HG02884 (cell line): ENCODE results near the gene EGLN2.
"Not testable (repeated sequence)": the region's sequence is repeated elsewhere in the genome, so short reads cannot be mapped to it uniquely, and the experiment has no call there.

Source experiments
- ATAC-seq: cut with Tn5 transposase; IDR thresholded peaks from one replicate; pipeline ENCODE4 v1.9.1; 2021; ENCODE audit warnings: mild to moderate bottlenecking, moderate library complexity; ENCODE audit not compliant: unreplicated experiment

EGLN2 gene

DNA sequence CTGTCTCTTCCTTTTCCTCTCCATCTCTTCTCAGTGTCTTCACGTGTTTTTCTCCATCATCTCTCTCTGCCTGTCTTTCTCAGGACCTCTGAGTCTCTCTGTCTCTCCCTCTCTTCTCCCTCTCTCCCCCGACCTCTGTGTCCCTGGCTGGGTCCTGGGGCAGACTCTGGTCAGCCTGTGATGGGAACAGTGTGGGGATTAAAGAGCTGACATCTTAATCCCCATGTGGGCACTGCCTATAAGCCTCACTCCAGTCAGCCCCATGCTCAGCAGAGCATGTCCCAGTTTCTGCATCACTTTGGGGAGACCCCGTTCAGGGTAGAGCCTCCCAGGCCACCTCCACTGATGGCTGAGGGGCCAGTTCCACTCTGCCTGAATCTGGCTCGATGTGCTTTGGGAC is 16.2 kb downstream of the EGLN2 start:
- no peak for ATAC-seq

DNA sequence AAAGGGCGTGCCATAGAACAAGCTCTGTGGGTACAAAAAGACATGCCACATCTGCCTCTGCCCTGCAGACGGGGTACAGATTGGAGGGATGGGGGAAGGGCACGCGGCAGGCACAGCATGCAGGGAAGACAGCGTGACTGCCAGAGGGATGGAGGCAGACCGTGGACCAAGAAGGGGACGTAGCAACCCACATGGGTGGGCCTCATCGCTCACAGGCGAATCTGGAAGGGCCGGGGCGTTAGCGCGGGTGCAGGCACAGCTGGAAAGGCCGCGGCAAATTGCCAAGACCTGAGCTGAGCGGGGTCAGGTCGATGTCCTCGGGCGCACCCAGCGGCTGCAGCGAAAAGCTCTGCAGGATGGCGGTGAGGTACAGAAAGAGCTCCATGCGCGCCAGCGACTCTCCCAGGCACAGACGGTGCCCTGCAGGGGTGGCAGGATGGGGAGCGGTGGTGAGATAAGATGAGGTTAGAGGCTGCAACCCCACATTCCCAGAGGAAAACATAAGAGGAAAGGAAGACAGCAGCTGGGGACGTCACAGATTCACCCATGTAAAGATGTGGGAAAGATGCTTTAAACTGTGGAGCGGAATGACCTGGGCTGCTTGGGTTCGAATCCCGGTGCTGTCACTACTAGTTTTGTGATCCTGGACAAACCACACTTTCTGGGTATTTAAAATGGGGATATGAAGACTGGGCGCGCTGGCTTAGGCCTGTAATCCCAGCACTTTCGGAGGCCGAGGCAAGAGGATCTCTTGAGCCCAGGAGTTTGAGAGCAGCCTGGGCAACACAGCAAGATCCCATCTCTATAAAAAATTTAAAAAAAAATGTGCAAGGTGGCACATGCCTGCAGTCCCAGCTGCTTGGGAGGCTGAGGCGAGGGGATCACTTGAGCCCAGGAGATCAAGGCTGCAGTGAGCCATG is 19.7 kb downstream of the EGLN2 start:
- not testable (repeated sequence) for ATAC-seq

DNA sequence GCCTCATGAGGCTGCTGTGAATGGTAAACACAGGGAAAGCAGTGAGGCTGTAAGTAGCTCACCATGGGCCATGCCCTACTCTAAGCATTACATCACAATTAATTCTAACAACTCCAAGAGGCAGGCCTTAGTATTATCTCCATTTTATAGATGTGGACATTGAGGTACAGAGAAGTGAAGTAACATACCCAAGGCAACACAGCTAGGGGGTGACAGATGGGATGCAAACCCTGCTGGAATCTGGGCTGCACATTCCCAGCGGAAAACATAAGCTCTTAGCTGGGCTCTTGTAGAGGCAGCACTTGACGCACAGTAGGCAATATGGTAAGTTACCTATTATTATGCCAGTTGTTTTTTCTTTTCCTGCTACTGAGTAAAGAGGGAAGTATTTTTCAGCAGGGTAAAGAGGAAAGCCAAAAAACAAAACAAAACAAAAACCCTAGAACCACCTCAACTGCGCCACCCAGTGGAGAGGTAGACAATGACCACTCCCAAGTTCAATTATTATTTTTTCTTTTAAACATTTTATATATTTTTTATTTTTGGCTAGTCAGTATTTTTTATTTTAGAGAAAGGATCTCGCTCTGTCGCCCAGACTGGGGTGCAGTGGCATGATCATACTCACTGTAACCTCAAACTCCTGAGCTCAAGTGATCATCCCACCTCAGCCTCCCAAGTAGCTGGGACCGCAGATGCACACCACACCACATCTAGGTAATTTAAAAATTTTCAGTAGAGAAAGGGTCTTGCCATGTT is 20.7 kb downstream of the EGLN2 start:
- not testable (repeated sequence) for ATAC-seq

DNA sequence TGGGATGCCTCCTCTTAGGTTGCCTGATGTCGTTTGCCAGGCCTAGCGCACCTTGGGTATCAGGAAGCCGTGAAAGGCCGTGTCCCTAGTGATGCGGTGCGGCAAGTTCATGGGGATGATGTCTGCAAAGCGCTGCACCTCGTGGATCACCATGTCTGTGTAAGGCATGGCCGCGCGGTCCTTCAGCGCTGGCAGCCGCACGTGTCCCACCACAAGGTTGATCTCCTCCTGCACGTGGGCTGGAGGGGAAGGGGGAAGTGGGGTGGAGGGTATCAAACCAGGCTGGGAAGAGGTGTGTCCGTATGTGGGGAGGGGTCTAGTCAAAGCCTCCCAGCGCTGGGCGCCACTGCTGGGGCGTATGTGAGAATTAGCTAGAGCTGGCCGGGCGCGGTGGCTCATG is 23.2 kb downstream of the EGLN2 start:
- ATAC-seq, result no peak

DNA sequence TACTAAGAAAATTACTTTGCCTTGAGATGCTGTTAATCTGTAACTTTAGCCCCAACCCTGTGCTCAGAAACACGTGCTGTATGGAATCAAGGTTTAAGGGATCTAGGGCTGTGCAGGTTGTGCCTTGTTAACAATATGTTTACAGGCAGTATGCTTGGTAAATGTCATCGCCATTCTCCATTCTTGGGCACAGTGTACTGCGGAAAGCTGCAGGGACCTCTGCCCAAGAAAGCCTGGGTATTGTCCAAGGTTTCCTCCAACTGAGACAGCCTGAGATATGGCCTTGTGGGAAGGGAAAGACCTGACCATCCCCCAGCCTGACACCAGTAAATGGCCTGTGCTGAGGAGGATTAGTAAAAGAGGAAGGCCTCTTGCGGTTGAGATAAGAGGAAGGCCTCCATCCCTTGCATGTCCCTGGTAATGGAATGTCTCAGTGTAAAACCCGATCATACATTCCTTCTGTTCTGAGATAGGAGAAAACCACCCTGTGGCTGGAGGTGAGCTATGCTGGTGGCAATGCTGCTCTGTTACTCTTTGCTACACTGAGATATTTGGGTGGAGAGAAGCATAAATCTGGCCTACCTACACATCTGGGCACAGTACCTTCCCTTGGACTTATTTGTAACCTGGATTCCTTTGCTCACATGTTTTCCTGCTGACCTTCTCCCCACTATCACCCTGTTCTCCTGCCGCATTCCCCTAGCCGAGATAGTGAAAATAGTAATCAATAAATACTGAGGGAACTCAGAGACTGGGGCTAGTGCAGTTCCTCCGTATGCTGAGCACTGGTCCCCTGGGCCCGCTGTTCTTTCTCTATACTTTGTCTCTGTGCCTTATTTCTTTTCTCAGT is 23.9 kb downstream of the EGLN2 start:
- not testable (repeated sequence) for ATAC-seq

DNA sequence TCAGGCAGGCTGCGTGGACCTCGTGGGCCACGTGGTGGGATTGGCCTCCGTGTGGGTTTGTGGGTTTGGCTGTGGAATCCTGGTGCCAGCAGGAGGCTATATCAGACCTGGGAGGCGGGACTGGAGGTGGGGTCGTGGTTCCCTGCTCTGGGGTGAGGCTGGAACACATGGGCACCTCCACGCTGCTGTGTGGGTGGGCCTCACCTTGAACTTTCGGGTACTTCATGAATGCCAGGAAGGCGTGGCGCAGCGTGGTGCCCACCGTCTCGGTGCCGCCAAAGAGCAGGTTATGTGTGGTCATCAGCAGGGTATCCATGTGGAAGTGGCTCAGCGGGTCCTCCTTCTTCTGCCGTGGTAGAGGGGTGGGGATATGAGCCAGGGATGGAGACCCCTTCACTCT is 25.9 kb downstream of the EGLN2 start:
- ATAC-seq, result not testable (repeated sequence)

DNA sequence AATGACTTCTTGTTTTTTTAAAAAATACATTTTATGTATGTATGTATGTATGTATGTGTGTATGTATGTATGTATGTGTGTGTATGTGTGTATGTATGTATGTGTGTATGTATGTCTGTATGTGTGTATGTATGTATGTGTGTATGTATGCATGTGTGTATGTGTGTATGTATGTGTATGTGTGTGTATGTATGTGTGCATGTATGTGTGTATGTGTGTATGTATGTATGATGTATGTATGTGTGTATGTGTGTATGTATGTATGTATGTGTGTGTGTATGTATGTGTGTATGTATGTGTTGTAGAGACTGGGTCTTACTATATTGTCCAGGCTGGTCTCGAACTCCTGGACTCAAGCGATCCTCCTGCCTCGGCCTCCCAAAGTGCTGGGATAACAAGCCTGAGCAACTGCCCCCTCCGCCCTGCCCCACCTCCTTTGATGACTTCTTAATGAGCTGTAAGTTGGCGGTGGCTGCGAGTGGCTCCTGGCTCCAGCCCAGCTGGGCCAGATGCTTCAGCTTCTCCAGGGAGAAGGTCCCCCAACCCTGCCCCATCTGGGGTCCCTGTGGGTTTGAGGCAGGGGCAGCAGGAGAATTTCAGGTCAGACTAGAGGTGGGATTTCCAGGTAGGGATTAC is 26.6 kb downstream of the EGLN2 start:
- ATAC-seq, result not testable (repeated sequence)

DNA sequence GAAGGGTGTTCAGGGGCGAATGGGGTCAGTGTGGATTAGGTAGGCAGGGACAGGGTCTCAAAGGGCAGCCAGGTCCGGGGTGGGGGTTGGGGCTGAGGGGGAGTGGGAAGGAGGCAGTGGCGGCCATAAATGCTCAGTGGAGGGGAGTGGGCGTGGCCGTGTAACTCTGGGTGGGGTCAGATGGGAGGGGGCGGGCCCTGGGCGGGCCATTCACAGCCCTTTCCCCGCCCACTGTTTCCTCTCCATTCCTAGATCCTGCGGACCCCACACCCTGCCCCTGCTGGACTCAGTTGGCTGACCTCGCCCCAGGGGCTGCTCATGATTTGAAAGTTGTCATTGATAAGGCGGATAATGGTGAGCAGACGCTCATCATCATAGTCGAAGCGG is 27.3 kb downstream of the EGLN2 start:
- ATAC-seq, result not testable (repeated sequence)

DNA sequence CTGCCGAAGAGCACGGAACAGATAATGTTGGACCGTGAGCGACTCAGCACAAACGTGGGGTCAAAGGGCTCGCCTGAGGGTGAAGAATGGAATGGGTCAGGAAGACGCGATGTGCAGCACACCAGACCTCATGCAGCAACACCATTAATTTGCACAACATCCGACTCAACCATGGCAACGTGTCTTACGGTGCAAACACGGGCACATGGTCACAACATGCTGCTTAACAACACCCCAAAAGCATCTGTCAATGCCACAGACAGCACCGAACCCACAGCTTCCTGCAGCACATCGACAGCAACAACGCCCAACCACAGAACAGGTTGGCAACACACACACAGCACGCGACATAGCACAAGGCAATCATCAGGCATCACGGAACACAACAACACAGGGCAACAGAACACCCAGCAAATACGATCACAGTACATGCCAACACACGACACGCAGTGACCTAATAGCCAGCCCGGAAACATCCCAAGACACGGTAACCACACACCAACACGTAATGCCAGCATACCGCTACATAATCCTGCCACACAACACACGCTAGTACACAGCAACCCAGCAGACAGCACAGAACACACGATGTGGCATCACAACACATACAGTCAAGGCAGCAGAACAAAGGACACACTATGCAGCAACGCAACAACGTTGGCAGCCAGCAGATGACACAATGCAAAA is 27.9 kb downstream of the EGLN2 start:
- not testable (repeated sequence) for ATAC-seq

DNA sequence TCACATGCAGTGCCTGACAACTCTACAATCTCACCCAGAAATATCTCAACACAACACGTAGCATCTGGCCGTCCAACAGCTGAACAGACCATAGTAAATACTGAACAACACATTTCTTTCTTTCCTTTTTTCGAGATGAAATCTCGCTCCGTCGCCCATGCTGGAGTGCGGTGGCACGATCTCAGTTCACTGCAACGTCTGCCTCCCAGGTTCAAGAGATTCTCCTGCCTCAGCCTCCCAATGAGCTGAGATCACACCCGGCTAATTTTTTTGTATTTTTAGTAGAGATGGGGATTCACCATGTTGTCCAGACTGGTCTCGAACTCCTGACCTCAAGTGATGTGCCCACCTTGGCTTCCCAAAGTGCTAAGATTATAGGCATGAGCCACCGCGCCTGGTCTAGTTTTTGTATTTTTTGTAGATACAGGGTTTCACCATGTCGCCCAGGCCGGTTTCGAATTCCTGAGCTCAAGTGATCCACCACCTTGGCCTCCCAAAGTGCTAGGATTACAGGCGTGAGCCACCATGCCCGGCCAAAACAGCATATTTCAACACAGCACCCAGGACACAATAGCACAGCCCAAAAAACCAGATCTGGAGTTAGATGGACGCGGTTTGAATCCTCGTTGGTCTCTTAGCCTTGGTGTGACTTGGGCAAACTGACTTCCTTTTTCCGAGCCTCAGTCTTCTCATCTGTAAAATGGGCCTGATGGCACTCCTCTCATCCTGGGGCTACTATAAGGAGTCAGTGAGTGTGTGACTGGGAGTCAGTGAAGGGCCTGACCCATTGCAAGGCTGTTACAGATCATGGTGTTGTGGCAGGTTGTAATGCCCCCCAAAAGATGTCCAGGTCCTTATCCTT is 28.6 kb downstream of the EGLN2 start:
- no peak for ATAC-seq

DNA sequence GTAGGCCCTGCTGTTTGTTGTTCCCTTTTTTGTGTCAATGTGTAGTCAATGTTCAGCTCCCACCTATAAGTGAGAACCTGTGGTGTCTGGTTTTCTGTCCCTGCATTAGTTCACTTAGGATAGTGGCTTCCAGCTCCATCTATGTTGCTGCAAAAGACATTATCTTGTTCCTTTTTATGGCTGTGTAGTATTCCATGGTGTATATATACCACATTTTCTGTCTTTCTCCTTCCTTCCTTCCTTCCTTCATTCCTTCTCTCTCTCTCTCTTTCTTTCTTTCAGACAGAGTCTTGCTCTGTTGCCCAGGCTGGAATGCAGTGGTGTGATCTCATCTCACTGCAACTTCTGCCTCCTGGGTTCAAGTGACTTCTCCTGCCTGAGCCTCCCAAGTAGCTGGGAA is 30.2 kb downstream of the EGLN2 start:
- ATAC-seq, result no peak

DNA sequence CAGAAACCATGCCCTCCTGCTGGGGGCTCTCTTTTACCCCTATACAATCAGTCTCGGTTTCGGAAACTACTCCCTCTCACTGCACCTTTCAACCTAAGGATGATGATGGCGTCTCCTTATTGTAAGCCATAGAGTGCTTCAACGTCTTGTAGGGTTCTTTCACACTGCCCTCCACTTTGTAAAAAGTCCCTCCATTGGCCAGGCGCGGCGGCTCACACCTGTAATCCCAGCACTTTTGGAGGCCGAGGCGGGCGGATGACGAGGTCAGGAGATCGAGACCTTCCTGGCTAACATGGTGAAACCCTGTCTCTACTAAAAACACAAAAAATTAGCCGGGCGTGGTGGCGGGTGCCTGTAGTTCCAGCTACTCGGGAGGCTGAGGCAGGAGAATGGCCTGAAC is 31.8 kb downstream of the EGLN2 start:
- not testable (repeated sequence) for ATAC-seq

DNA sequence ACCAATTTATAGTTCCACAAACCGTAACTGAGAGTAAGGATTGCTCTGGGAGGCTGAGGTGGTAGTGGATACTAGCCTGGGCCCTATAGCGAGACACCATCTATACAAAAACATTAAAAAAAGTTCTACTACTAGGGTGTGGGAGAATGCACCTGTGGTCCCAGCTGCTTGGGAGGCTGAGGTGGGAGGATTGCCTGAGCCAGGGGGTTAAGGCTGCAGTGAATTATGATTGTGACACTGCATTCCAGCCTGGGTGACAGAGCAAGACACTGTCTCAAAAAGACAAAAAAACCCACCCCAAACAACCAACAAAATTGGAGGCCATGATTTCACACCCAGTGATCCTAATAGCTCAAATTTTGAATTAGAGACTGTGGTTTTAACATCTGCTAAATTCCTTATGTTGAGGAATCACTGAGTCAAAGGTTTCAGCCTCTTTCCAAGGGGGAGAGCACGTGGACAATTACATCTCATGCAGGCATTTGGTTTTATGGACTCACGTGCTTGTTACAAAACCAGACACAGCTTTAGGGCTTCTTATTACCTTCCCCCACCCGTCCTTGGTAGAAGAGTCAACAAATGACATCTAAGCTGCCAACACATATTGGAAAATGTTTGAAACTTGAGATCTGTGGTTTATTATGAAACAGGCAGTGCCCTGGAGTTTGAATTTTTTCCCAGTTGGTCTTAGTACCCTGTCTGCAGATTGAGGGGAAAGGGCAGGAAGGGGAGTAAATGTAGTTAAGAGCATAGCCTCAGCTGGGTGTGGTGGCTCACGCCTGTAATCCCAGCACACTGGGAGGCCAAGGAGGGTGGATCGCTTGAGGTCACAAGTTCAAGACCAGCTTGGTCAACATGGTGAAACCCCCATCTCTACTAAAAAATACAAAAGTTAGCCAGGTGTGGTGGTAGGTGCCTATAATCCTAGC is 32.8 kb downstream of the EGLN2 start:
- ATAC-seq, result no peak

DNA sequence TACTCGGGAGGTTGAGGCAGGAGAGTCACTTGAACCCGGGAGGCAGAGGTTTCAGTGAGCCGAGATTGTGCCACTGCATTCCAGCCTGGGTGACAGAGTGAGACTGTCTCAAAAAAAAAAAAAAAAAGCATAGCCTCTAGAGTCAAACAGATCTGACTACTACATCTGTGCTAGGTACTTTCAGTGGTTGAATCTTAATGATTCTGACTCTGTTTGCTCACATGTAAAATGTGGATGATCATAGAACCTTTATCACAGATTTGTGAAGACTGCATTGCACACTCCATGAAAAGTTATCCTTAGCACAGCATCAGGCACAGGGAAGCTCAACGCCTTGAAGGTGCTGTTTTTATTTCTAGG is 33.4 kb downstream of the EGLN2 start:
- ATAC-seq, result not testable (repeated sequence)

DNA sequence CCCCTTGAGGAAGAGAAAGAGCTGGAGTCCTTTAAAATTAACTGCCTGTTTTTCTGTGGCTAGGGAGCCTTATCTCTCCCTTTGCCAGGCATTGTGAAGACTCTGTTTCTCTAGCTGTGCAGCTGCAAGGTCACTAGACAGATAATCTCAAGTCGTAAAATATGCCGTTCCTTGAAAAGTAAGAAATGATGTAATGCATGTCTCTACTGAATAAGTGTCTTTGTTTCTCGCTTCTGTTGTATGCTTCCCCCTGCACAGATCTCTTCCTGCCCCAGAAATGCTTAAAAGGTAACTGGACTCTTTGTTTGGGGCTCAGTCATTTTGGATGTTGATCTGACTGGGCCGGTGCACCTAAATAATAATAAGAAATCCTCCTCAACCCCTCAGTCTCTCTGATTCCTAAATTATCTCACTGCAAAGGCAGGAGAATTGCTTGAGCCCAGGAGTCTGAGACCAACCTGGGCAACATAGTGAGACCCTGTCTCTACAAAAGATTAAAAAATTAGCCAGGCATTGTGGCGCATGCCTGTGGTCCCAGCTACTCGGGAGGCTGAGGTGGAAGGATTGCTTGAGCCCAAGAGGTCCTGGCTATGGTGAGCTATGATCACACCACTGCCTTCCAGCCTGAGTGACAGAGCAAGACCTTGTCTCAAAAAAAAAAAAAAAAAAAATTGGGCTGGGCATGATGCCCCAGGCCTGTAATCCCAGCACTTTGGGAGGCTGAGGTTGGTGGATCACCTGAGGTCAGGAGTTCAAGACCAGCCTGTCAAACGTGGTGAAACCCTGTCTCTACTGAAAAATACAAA is 34.9 kb downstream of the EGLN2 start:
- not testable (repeated sequence) for ATAC-seq

DNA sequence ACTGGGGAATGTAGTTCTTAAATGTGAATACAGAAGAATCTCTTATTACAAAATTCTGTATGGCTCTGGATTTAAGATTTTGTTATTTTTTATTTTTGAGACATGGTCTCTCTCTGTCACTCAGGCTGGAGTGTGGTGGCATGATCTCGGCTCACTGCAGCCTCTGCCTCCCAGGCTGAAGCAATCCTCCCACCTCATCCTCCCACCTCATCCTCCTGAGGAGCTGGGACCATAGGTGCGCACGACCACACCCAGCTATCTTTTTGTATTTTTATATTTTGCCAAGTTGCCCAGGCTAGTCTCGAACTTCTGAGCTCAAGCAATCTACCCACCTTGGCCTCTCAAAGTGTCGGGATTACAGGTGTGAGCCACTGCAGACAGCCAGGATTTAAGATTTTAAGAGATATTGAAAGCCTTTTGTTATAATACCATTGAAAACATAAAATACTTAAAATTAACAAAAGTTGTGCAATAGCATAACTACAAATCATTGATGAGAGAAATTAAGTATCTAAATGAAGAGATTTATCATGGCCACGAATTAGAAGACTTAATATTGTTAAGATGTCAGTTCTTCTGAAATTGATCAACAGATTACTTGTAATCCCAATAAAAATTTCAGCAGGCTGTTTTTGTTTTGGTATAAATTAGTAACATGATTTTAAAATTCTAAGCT is 37.9 kb downstream of the EGLN2 start:
- ATAC-seq, result no peak

DNA sequence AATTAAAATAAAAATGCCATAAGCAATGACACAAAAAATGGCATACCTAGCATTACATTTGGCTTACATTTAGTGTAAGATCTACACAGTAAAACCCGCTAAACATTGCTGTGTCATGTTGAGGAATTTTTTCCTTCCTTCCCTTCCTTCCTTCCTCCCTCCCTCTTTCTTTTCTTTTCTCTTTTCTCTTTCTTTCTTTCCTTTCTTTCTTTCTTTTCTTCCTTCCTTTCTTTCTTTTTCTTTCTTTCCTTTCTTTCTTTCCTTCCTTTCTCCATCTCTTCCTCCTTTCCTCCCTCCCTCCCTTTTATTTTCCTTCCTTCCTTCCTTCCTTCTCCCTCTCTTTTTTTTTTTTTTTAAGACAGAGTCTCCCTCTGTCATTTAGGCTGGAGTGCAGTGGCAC is 39.5 kb downstream of the EGLN2 start:
- ATAC-seq, result not testable (repeated sequence)
